ENCODE results near the gene WDR27. TPM values are rescaled to one million over a fixed set of nuclear protein-coding genes. Genes with fewer than 3 reads are reported as not detected.
"Not testable (repeated sequence)": the region's sequence is repeated elsewhere in the genome, so short reads cannot be mapped to it uniquely, and the experiment has no call there.

Gene WDR27
- total RNA-seq, 3 donors from 2014 or later, result 21.3 to 68.6 (median 56.4) TPM

DNA sequence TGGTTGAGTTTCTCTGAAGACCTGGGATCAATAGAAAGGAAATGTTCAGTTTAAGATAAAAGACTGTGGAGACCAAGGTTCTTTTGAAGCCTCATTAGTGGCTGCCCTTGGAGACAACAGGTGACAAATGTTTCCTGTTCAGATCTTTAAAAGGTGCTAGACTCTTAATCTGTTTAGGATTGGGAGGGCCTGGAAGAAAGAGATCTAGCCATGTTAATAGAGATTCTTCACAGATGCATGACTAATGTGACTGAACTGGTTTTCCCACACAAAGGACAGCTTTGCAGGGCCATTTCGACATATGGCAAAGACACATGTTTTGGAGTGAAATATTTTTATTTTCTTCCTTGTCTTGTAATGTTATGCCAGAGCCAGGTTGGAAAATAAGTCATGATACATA, 82.2 kb downstream of the WDR27 start:
- no peaks in the 10 kb centered on the region for H3K4me1 ChIP-seq
- intact Hi-C loops (cut with DNase I; ENCODE audit: low total_unique reads), result no loop called here
- H3K36me3 ChIP-seq, result no peaks in the 10 kb centered on the region
- DNase-seq (ENCODE audit: low spot score in 2 of 2), result no peak
- H3K4me3 ChIP-seq, result no peak overlapping the region
- H3K9me3 ChIP-seq, result no peaks in the 10 kb centered on the region
- no peak for TF ChIP-seq POLR2AphosphoS5 (IDR thresholded peaks at IDR 0.05)
- peak overlapping the region; percentile 80 to 82 for H3K27ac ChIP-seq
- no peaks in the 10 kb centered on the region for H3K27me3 ChIP-seq

DNA sequence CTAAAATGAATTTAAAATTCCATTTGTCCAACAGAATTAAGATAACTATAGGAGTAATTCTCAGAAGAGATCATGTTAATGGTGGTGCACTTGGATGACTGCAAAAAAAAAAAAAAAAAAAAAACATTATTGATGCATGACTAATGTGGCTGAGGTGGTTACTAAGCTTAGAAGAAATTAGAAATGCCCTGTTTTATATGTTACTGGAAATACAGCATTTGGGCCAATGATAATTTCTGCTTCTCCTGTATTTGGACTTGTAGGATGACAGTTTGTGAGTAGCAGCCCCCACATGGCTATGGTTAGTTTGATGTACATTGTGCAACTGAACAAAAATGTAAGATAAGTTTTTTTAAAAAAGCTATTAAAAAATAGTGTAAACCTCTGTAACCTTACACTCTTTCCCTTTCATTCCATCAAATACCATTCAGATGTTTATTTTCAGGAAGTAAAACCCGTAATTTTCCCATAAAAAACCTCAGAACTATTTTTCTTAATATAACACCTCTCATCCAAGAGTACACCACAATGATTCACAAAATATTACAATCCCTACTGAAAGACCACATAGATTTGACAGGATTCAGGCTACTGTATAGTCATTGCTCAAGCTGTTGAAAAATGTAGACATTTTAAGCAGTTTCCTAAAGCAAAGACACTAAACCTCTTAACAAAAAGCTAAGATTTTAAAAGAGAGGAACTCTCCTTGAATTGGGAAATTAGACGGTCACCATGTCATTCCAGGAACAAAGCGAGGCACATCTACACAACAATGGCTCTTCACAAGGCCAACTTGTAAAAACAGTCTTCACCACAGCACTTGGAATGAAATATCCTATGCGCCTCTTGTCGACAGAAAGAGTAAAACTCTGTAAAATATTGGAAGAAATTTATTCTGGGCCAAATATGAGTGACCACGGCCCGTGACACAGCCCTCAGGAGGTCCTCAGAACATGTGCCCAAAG, 83.0 kb downstream of the WDR27 start:
- H3K4me1 ChIP-seq, result no peaks in the 10 kb centered on the region
- H3K27me3 ChIP-seq, result no peaks in the 10 kb centered on the region
- no peak for TF ChIP-seq CTCF (IDR thresholded peaks at IDR 0.05)
- TF ChIP-seq POLR2AphosphoS5 (IDR thresholded peaks at IDR 0.05), result no peak
- TF ChIP-seq POLR2A (IDR thresholded peaks at IDR 0.05), result no peak
- no peak overlapping the region for H3K4me3 ChIP-seq
- no peaks in the 10 kb centered on the region for H3K36me3 ChIP-seq
- H3K27ac ChIP-seq, result peak overlapping the region; percentile 80 to 82
- no peak for DNase-seq (ENCODE audit: low spot score in 2 of 2)
- intact Hi-C loops (cut with DNase I; ENCODE audit: low total_unique reads), result no loop called here
- no peaks in the 10 kb centered on the region for H3K9me3 ChIP-seq

DNA sequence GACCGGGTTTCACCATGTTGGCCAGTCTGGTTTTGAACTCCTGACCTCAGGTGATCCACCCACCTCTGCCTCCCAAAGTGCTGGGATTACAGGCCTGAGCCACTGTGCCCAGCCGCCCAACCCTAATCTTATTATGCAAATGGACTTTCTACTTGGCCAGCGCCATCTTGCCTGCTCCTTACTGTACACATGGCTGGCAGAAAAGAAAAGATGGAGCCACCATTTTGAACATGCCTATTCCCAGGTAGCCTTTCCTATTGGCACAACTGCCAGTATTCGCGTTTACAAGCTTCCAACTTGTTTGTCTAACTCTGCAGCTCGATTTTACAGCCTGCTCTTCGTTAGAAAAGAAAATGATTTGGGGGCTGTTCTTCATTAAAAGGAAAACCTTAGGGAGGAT, 84.3 kb downstream of the WDR27 start:
- Histone ChIP-seq H3K9me3 (no peaks in the 10 kb centered on the region), H3K27ac (no peak overlapping the region), H3K27me3 (no peaks in the 10 kb centered on the region), H3K4me1 (no peaks in the 10 kb centered on the region), H3K4me3 (no peak overlapping the region), H3K36me3 (no peaks in the 10 kb centered on the region)
- TF ChIP-seq POLR2AphosphoS5 (IDR thresholded peaks at IDR 0.05) (no peak), CTCF (IDR thresholded peaks at IDR 0.05) (no peak), POLR2A (IDR thresholded peaks at IDR 0.05) (no peak)
- no peak for DNase-seq (ENCODE audit: low spot score in 2 of 2)
- intact Hi-C loops (cut with DNase I; ENCODE audit: low total_unique reads), result no loop called here

DNA sequence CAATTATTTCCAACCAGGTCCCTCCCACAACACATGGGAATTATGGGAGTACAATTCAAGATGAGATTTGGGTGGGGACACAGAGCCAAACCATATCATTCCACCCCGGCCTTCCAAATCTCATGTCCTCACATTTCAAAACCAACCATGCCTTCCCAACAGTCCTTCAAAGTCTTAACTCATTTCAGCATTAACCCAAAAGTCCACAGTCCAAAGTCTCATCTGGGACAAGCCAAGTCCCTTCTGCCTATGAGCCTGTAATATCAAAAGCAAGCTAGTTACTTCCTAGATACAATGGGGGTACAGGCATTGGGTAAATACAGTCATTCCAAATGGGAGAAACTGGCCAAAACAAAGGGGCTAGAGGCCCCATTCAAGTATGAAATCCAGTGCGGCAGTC, 93.2 kb downstream of the WDR27 start:
- H3K4me3 ChIP-seq; intact Hi-C loops (cut with DNase I; ENCODE audit: low total_unique reads); H3K4me1 ChIP-seq; H3K27ac ChIP-seq; DNase-seq (ENCODE audit: low spot score in 2 of 2); H3K9me3 ChIP-seq; H3K36me3 ChIP-seq; H3K27me3 ChIP-seq: not testable (repeated sequence)

- no peaks in the 10 kb centered on the region for H3K9me3 ChIP-seq
- no peak for TF ChIP-seq POLR2AphosphoS5 (IDR thresholded peaks at IDR 0.05)
- TF ChIP-seq POLR2A (IDR thresholded peaks at IDR 0.05), result no peak
- TF ChIP-seq CTCF (IDR thresholded peaks at IDR 0.05), result no peak
- H3K4me1 ChIP-seq, result no peaks in the 10 kb centered on the region
- H3K27me3 ChIP-seq, result no peaks in the 10 kb centered on the region
- no peak overlapping the region for H3K27ac ChIP-seq
- intact Hi-C loops (cut with DNase I; ENCODE audit: low total_unique reads), result no loop called here
- DNase-seq (ENCODE audit: low spot score in 2 of 2), result no peak
- no peak overlapping the region for H3K4me3 ChIP-seq
- H3K36me3 ChIP-seq, result no peaks in the 10 kb centered on the region
These were observed 97.8 kb downstream of the WDR27 start for GRCh38 chr6:169604076-169604475.

DNA sequence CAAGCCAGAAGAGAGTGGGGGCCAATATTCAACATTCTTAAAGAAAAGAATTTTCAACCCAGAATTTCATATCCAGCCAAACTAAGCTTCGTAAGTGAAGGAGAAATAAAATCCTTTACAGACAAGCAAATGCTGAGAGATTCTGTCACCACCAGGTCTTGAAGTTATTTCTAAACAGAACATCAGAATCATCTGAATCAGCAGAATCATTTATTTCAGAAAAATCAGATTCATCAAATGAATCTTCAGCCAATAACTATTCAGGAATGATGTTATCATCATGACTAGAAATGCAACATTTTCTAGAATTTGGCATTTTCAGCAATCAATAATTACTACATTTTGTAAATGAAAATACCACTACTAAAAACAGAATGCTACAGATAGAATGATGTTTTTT, 100.7 kb downstream of the WDR27 start:
- H3K9me3 ChIP-seq; DNase-seq (ENCODE audit: low spot score in 2 of 2); H3K4me3 ChIP-seq; H3K36me3 ChIP-seq; H3K27ac ChIP-seq; H3K27me3 ChIP-seq; H3K4me1 ChIP-seq; intact Hi-C loops (cut with DNase I; ENCODE audit: low total_unique reads): not testable (repeated sequence)

Data from breast epithelium (tissue), 4 donors.